ENCODE data around the gene C2CD3. TPM values are rescaled to one million over a fixed set of nuclear protein-coding genes. Genes with fewer than 3 reads are reported as not detected.
A peak's percentile ranks its signal among the peaks of the same experiment; 100 is the strongest.

C2CD3 gene
- total and polyA plus RNA-seq, 2 of the 4 experiments (the other 2 are of a cell fraction): 11.1 to 19.2 TPM

- peak; percentile 47; the same call in 1 of the 2 replicates for TF ChIP-seq FOS (IDR thresholded peaks at IDR 0.05; ENCODE audit: low read depth, low read length)
- TF ChIP-seq CEBPB (IDR thresholded peaks at IDR 0.05; ENCODE audit: low read depth, low read length): peak; percentile 86
Observed at GRCh38 chr11:74018331-74019005, 152.3 kb downstream of the C2CD3 start (continued).

GRCh38 chr11:74017631-74018030, 153.2 kb downstream of the C2CD3 start:
- ChIA-PET CTCF (no interaction called here), POLR2A (ENCODE audit: unreplicated experiment) (interaction anchor here (0.8 kb wide), 1 partner anchor 9 kb away, joined by 3 read pairs; no protein-coding TSS in a partner anchor)
- no peak overlapping the region for H4K8ac ChIP-seq (ENCODE audit: low read depth in 2 of 2, low read length in 2 of 2)
- in situ Hi-C loops (cut with MboI; ENCODE audit: low sequenced_read_pairs): no loop called here
- no peaks in the 10 kb centered on the region for H3K27me3 ChIP-seq (ENCODE audit: control insufficient read depth, insufficient read depth, low read length)
- no peak overlapping the region for H3K9ac ChIP-seq (ENCODE audit: low read depth, low read length)
- H3K4ac ChIP-seq (ENCODE audit: low read depth, low read length): no peak overlapping the region
- H2AFZ ChIP-seq (replicated peaks; ENCODE audit: low read length, poor library complexity): no peak overlapping the region
- peaks cover 10% of the 10 kb centered on the region; the same call in 1 of the 2 replicates for H3K36me3 ChIP-seq (ENCODE audit: control insufficient read depth, insufficient read depth, low read length)
- H3K9me1 ChIP-seq (ENCODE audit: insufficient read depth, low read length): peaks cover 14% of the 10 kb centered on the region
- H4K20me1 ChIP-seq (ENCODE audit: insufficient read depth, low read length): peaks cover 3% of the 10 kb centered on the region; the same call in 1 of the 2 replicates
- H3K23ac ChIP-seq (ENCODE audit: low read depth, low read length): no peak overlapping the region
- 0 out of 2 replicates have a peak overlapping the region, but pooled peaks have one; percentile 58 for H3K14ac ChIP-seq (replicated peaks; ENCODE audit: low read depth, low read length)
- H2BK120ac ChIP-seq (ENCODE audit: low read depth, low read length): no peak overlapping the region
- H4K91ac ChIP-seq (ENCODE audit: insufficient read depth, low read depth, low read length): no peak overlapping the region
- H3K9me3 ChIP-seq (ENCODE audit: control insufficient read depth, insufficient read depth, low read length): no peaks in the 10 kb centered on the region
- no peak overlapping the region for H3K27ac ChIP-seq (ENCODE audit: insufficient read depth, low read length)
- BruUV-seq (replicated peaks): no TSS peak
- no peak overlapping the region for H2BK5ac ChIP-seq (ENCODE audit: low read depth, low read length, poor library complexity, severe bottlenecking)
- 0 out of 3 replicates have a peak overlapping the region, but pooled peaks have one; percentile 41 for H2BK15ac ChIP-seq (ENCODE audit: low read depth, low read length)
- WGBS, 2 experiments (ENCODE audit: extremely low coverage in 2 of 2, insufficient read length in 1 of 2): 80% methylated on average over 2 of the region's 3 CpGs; no CpG with 5 or more reads in 1 of the 2 experiments
- no peak overlapping the region for H2BK20ac ChIP-seq (ENCODE audit: low read depth, low read length)
- no peak overlapping the region for H3K56ac ChIP-seq (ENCODE audit: extremely low read depth, insufficient read depth, low read length)
- dilution Hi-C loops (cut with HindIII; ENCODE audit: low sequenced_read_pairs, unreplicated experiment): no loop called here
- no peak overlapping the region for H2AK9ac ChIP-seq (replicated peaks; ENCODE audit: low read depth, low read length, poor library complexity)
- no peak overlapping the region for H3K18ac ChIP-seq (ENCODE audit: low read depth, low read length)
- DNase-seq (no peak), ATAC-seq (ENCODE audit: low read depth) (no peak)
- peaks cover 0 to 12% of the 10 kb centered on the region in 2 experiments; a peak in 2 of 4 replicates for H3K79me1 ChIP-seq (ENCODE audit: low read depth in 1 of 2, low read length in 2 of 2)
- no peak overlapping the region for H3K4me2 ChIP-seq (ENCODE audit: low read depth, low read length)
- H3K4me3 ChIP-seq (ENCODE audit: insufficient read depth, low read depth, low read length): no peak overlapping the region
- TF ChIP-seq ELK1 (IDR thresholded peaks at IDR 0.05; ENCODE audit: borderline replicate concordance, low read depth, low read length) (no peak), NFE2L2 (IDR thresholded peaks at IDR 0.05; ENCODE audit: low read depth, low read length) (no peak), RCOR1 (IDR thresholded peaks at IDR 0.05; ENCODE audit: insufficient replicate concordance, low read length) (no peak), MXI1 (IDR thresholded peaks at IDR 0.05; ENCODE audit: borderline replicate concordance, low read depth, low read length) (no peak), POLR2A (IDR thresholded peaks at IDR 0.05; ENCODE audit: low read depth, low read length) (no peak)
- H4K5ac ChIP-seq (ENCODE audit: low read depth, low read length): no peak overlapping the region
- intact Hi-C loops (cut with micrococcal nuclease): no loop called here
- peaks cover 17% of the 10 kb centered on the region for H3K4me1 ChIP-seq (ENCODE audit: control insufficient read depth, insufficient read depth, low read length)
- H2AK5ac ChIP-seq (ENCODE audit: low read depth, low read length): peak overlapping the region; percentile 48; the same call in 1 of the 2 replicates
